IPS-20b (cell line): ENCODE results near the gene GNA12.
"Not testable (repeated sequence)": the region's sequence is repeated elsewhere in the genome, so short reads cannot be mapped to it uniquely, and the experiment has no call there.

ENCODE experiments used
- H3K27ac ChIP-seq: one replicate; pipeline ENCODE4 v1.5.1; 2013; ENCODE audit warnings: low read length
- H3K27me3 ChIP-seq: 2 replicates; pipeline ENCODE4 v1.6.1; 2013; ENCODE audit warnings: mild to moderate bottlenecking, low read length, inconsistent platforms; ENCODE audit not compliant: insufficient read depth
- H3K36me3 ChIP-seq: 2 replicates; pipeline ENCODE4 v1.6.1; 2013; ENCODE audit warnings: low read depth, mild to moderate bottlenecking, inconsistent platforms, low read length, moderate library complexity; ENCODE audit not compliant: insufficient read depth
- H3K4me1 ChIP-seq: 2 replicates; pipeline ENCODE4 v1.6.1; 2013; ENCODE audit warnings: mild to moderate bottlenecking, control low read depth, inconsistent platforms, low read length, moderate library complexity; ENCODE audit not compliant: insufficient read depth
- H3K4me3 ChIP-seq: 2 replicates; pipeline ENCODE4 v1.5.1; 2013; ENCODE audit warnings: mild to moderate bottlenecking, low read length, inconsistent platforms
- H3K9ac ChIP-seq: 2 replicates; pipeline ENCODE4 v1.6.1; 2013; ENCODE audit warnings: low read depth, mild to moderate bottlenecking, inconsistent platforms, low read length, moderate library complexity
- H3K9me3 ChIP-seq: 2 replicates; pipeline ENCODE4 v1.6.1; 2013; ENCODE audit warnings: mild to moderate bottlenecking, low read depth, low read length, inconsistent platforms; ENCODE audit not compliant: insufficient read depth

The GNA12 gene

GRCh38 chr7:2698581-2699288, 145.4 kb downstream of the GNA12 start:
- Histone ChIP-seq H3K27ac (no peak overlapping the region), H3K9ac (no peak overlapping the region), H3K4me1 (no peaks in the 10 kb centered on the region), H3K9me3 (no peaks in the 10 kb centered on the region), H3K4me3 (no peak overlapping the region), H3K36me3 (no peaks in the 10 kb centered on the region), H3K27me3 (no peaks in the 10 kb centered on the region)

- H3K9ac ChIP-seq, H3K27ac ChIP-seq, H3K9me3 ChIP-seq, H3K36me3 ChIP-seq, H3K4me1 ChIP-seq, H3K4me3 ChIP-seq: not testable (repeated sequence)
- H3K27me3 ChIP-seq: peaks cover 19% of the 10 kb centered on the region
Measured at GRCh38 chr7:2694122-2694436, 150.0 kb downstream of the GNA12 start.

- H3K4me1 ChIP-seq, H3K36me3 ChIP-seq, H3K9me3 ChIP-seq, H3K9ac ChIP-seq, H3K4me3 ChIP-seq, H3K27ac ChIP-seq: not testable (repeated sequence)
- H3K27me3 ChIP-seq: peaks cover 24% of the 10 kb centered on the region
Measured at GRCh38 chr7:2693420-2694121, 150.5 kb downstream of the GNA12 start.

- Histone ChIP-seq H3K9me3 (no peaks in the 10 kb centered on the region), H3K4me3 (no peak overlapping the region), H3K4me1 (no peaks in the 10 kb centered on the region), H3K36me3 (no peaks in the 10 kb centered on the region), H3K9ac (no peak overlapping the region), H3K27ac (no peak overlapping the region), H3K27me3 (peaks cover 34% of the 10 kb centered on the region)
Measured at GRCh38 chr7:2692543-2692942, 151.6 kb downstream of the GNA12 start.

GRCh38 chr7:2691932-2692439, 152.1 kb downstream of the GNA12 start:
- H3K9ac ChIP-seq, H3K27ac ChIP-seq, H3K9me3 ChIP-seq, H3K36me3 ChIP-seq, H3K4me3 ChIP-seq, H3K4me1 ChIP-seq: not testable (repeated sequence)
- H3K27me3 ChIP-seq: peaks cover 40% of the 10 kb centered on the region

GRCh38 chr7:2691011-2691707, 152.9 kb downstream of the GNA12 start:
- H3K27ac ChIP-seq: no peak overlapping the region
- no peak overlapping the region for H3K9ac ChIP-seq
- no peaks in the 10 kb centered on the region for H3K36me3 ChIP-seq
- H3K9me3 ChIP-seq: no peaks in the 10 kb centered on the region
- peaks cover 48% of the 10 kb centered on the region for H3K27me3 ChIP-seq
- H3K4me3 ChIP-seq: no peak overlapping the region
- H3K4me1 ChIP-seq: no peaks in the 10 kb centered on the region

GRCh38 chr7:2689951-2690705, 154.0 kb downstream of the GNA12 start:
- Histone ChIP-seq H3K4me3 (no peak overlapping the region), H3K9me3 (no peaks in the 10 kb centered on the region), H3K27me3 (peaks cover 52% of the 10 kb centered on the region), H3K9ac (no peak overlapping the region), H3K4me1 (no peaks in the 10 kb centered on the region), H3K36me3 (no peaks in the 10 kb centered on the region), H3K27ac (no peak overlapping the region)

- H3K36me3 ChIP-seq: no peaks in the 10 kb centered on the region
- H3K4me1 ChIP-seq: no peaks in the 10 kb centered on the region
- H3K9me3 ChIP-seq: no peaks in the 10 kb centered on the region
- peaks cover 52% of the 10 kb centered on the region for H3K27me3 ChIP-seq
- H3K9ac ChIP-seq: no peak overlapping the region
- H3K4me3 ChIP-seq: no peak overlapping the region
- no peak overlapping the region for H3K27ac ChIP-seq
Measured at GRCh38 chr7:2689343-2689847, 154.7 kb downstream of the GNA12 start.

GRCh38 chr7:2688409-2689342, 155.4 kb downstream of the GNA12 start:
- no peaks in the 10 kb centered on the region for H3K4me1 ChIP-seq
- H3K36me3 ChIP-seq: no peaks in the 10 kb centered on the region
- H3K9me3 ChIP-seq: no peaks in the 10 kb centered on the region
- H3K27ac ChIP-seq: no peak overlapping the region
- no peak overlapping the region; the same call in 1 of the 2 replicates for H3K9ac ChIP-seq
- H3K4me3 ChIP-seq: peak overlapping the region; percentile 43; the same call in 1 of the 2 replicates
- peaks cover 52% of the 10 kb centered on the region for H3K27me3 ChIP-seq

GRCh38 chr7:2687881-2688318, 156.2 kb downstream of the GNA12 start, which contains the start of gene AMZ1:
Gene AMZ1 (plus strand): TSS chr7:2688202. CDS start chr7:2700452, 12,250 bp downstream.
- no peak within 1 kb of the TSS; the same call in 1 of the 2 replicates for H3K9ac ChIP-seq
- no peaks in the 10 kb centered on the region for H3K4me1 ChIP-seq
- peaks cover 52% of the 10 kb centered on the region for H3K27me3 ChIP-seq
- H3K27ac ChIP-seq: no peak within 1 kb of the TSS
- H3K36me3 ChIP-seq: no peaks in the 10 kb centered on the region
- no peaks in the 10 kb centered on the region for H3K9me3 ChIP-seq
- H3K4me3 ChIP-seq: peak within 1 kb of the TSS; percentile 43; the same call in 1 of the 2 replicates
